ENCODE results near the gene PRRT4.
A peak's percentile ranks its signal among the peaks of the same experiment; 100 is the strongest.

The PRRT4 gene

DNA sequence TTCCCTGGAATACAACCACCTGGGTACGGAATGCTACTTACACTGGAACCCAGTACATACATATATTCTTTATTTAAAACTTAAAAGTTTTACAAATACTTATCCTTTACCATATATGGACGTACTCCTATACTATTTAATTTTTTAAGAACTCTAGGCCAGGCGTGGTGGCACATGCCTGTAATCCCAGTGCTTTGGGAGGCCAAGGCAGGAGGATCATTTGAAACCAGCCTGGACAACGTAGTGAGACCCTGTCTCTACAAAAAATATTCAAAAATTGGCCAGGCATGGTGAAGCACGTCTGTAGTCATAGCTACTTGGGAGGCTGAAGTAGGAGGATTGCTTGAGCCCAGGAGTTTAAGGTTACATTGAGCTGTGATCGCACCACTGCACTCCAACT is 19.8 kb downstream of the PRRT4 start:
- peak overlapping the region; percentile 73 for H3K4me3 ChIP-seq (ENCODE audit: low read depth, low read length, poor library complexity, severe bottlenecking)
- H4K20me1 ChIP-seq (ENCODE audit: insufficient read depth, low read length), result no peaks in the 10 kb centered on the region
- no peaks in the 10 kb centered on the region for H3F3A ChIP-seq (ENCODE audit: insufficient read depth, low read length)
- H3K9ac ChIP-seq (ENCODE audit: low read length), result peak overlapping the region; percentile 79; the same call in 1 of the 2 replicates
- peak overlapping the region; percentile 91 for H3K4me2 ChIP-seq (ENCODE audit: low read length)
- no peak overlapping the region for H3K27ac ChIP-seq (ENCODE audit: low read depth, low read length, poor library complexity, severe bottlenecking)
- peaks cover 21% of the 10 kb centered on the region for H3K4me1 ChIP-seq (ENCODE audit: insufficient read depth, low read length, severe bottlenecking)
- no peaks in the 10 kb centered on the region for H3K27me3 ChIP-seq (ENCODE audit: insufficient read depth, low read length)
- no peaks in the 10 kb centered on the region for H3K9me3 ChIP-seq (ENCODE audit: low read length)
- H3K79me2 ChIP-seq (ENCODE audit: insufficient read depth, low read length), result peaks cover 32% of the 10 kb centered on the region
- peaks cover 46% of the 10 kb centered on the region for H3K36me3 ChIP-seq (ENCODE audit: insufficient read depth, low read length)
- TF ChIP-seq EZH2 (IDR thresholded peaks at IDR 0.05; ENCODE audit: borderline replicate concordance, low read length), result no peak
- TF ChIP-seq, protein P1, sequence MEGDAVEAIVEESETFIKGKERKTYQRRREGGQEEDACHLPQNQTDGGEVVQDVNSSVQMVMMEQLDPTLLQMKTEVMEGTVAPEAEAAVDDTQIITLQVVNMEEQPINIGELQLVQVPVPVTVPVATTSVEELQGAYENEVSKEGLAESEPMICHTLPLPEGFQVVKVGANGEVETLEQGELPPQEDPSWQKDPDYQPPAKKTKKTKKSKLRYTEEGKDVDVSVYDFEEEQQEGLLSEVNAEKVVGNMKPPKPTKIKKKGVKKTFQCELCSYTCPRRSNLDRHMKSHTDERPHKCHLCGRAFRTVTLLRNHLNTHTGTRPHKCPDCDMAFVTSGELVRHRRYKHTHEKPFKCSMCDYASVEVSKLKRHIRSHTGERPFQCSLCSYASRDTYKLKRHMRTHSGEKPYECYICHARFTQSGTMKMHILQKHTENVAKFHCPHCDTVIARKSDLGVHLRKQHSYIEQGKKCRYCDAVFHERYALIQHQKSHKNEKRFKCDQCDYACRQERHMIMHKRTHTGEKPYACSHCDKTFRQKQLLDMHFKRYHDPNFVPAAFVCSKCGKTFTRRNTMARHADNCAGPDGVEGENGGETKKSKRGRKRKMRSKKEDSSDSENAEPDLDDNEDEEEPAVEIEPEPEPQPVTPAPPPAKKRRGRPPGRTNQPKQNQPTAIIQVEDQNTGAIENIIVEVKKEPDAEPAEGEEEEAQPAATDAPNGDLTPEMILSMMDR (IDR thresholded peaks at IDR 0.05; ENCODE audit: low read length), result no peak
- H2AFZ ChIP-seq (ENCODE audit: low read length), result no peak overlapping the region
- H3K9me2 ChIP-seq (ENCODE audit: low read depth, low read length), result no peaks in the 10 kb centered on the region

DNA sequence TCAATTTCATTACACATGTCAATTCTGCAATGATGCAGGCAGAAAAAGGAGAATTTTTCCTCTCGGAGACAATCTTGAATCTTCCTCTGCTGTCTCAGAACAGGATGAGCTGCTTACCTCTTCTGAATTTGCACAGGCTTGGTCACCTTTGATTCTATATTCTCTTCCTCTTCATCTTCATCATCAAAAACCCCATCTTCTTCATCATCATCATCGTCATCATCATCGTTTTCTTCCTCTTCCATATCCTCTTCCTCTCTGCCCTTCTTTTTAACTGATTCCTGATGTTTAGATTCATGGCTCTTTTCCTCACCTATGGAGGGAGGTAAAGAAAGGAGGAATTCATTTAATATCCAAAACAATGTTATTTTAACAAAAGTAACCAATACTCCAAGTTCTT is 25.8 kb downstream of the PRRT4 start:
- no peaks in the 10 kb centered on the region for H4K20me1 ChIP-seq (ENCODE audit: insufficient read depth, low read length)
- H3K9me3 ChIP-seq (ENCODE audit: low read length), result no peaks in the 10 kb centered on the region
- no peaks in the 10 kb centered on the region for H3K9me2 ChIP-seq (ENCODE audit: low read depth, low read length)
- H3K36me3 ChIP-seq (ENCODE audit: insufficient read depth, low read length), result peaks cover 97% of the 10 kb centered on the region
- no peaks in the 10 kb centered on the region for H3F3A ChIP-seq (ENCODE audit: insufficient read depth, low read length)
- no peak overlapping the region for H3K4me2 ChIP-seq (ENCODE audit: low read length)
- no peak overlapping the region for H3K9ac ChIP-seq (ENCODE audit: low read length)
- no peaks in the 10 kb centered on the region for H3K4me1 ChIP-seq (ENCODE audit: insufficient read depth, low read length, severe bottlenecking)
- H2AFZ ChIP-seq (ENCODE audit: low read length), result no peak overlapping the region
- no peak for TF ChIP-seq EZH2 (IDR thresholded peaks at IDR 0.05; ENCODE audit: borderline replicate concordance, low read length)
- TF ChIP-seq, protein P1 (IDR thresholded peaks at IDR 0.05; ENCODE audit: low read length), result no peak
- no peaks in the 10 kb centered on the region for H3K27me3 ChIP-seq (ENCODE audit: insufficient read depth, low read length)
- peaks cover 5% of the 10 kb centered on the region for H3K79me2 ChIP-seq (ENCODE audit: insufficient read depth, low read length)
- no peak overlapping the region for H3K4me3 ChIP-seq (ENCODE audit: low read depth, low read length, poor library complexity, severe bottlenecking)
- H3K27ac ChIP-seq (ENCODE audit: low read depth, low read length, poor library complexity, severe bottlenecking), result no peak overlapping the region

DNA sequence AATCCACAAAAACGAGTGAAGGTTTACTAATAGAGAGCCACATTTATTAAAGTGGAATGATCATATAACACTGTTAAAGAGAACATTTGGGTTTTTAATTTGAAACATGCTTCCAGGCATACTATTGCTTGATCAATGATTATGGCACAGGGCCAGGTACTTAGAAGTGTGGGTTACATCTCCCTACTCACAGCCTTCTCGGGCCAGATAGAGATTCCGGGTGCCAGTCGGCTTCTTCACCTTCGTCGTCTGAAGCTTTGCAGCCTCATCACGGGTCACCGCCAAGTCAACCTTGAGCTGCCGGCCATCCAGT is 37.2 kb downstream of the PRRT4 start:
- Histone ChIP-seq H2AFZ (ENCODE audit: low read length) (no peak overlapping the region), H3K4me3 (ENCODE audit: low read depth, low read length, poor library complexity, severe bottlenecking) (no peak overlapping the region), H3K4me1 (ENCODE audit: insufficient read depth, low read length, severe bottlenecking) (no peaks in the 10 kb centered on the region), H3K27ac (ENCODE audit: low read depth, low read length, poor library complexity, severe bottlenecking) (no peak overlapping the region), H3K4me2 (ENCODE audit: low read length) (no peak overlapping the region), H3K27me3 (ENCODE audit: insufficient read depth, low read length) (no peaks in the 10 kb centered on the region), H3K9me3 (ENCODE audit: low read length) (no peaks in the 10 kb centered on the region), H3K79me2 (ENCODE audit: insufficient read depth, low read length) (no peaks in the 10 kb centered on the region), H3K36me3 (ENCODE audit: insufficient read depth, low read length) (peaks cover 100% of the 10 kb centered on the region), H3K9ac (ENCODE audit: low read length) (no peak overlapping the region), H3K9me2 (ENCODE audit: low read depth, low read length) (no peaks in the 10 kb centered on the region), H4K20me1 (ENCODE audit: insufficient read depth, low read length) (no peaks in the 10 kb centered on the region), H3F3A (ENCODE audit: insufficient read depth, low read length) (no peaks in the 10 kb centered on the region)
- TF ChIP-seq, protein P1 (IDR thresholded peaks at IDR 0.05; ENCODE audit: low read length), result no peak
- no peak for TF ChIP-seq EZH2 (IDR thresholded peaks at IDR 0.05; ENCODE audit: borderline replicate concordance, low read length)
